ENCODE measurements around the gene ETNPPL.

GRCh38 chr4:108695062-108695461 lies 67.8 kb downstream of the ETNPPL start:
- TF ChIP-seq EZH2phosphoT487 (conservative IDR thresholded peaks at IDR 0.05; ENCODE audit: low read length) = no peak
- TF ChIP-seq, protein P1, sequence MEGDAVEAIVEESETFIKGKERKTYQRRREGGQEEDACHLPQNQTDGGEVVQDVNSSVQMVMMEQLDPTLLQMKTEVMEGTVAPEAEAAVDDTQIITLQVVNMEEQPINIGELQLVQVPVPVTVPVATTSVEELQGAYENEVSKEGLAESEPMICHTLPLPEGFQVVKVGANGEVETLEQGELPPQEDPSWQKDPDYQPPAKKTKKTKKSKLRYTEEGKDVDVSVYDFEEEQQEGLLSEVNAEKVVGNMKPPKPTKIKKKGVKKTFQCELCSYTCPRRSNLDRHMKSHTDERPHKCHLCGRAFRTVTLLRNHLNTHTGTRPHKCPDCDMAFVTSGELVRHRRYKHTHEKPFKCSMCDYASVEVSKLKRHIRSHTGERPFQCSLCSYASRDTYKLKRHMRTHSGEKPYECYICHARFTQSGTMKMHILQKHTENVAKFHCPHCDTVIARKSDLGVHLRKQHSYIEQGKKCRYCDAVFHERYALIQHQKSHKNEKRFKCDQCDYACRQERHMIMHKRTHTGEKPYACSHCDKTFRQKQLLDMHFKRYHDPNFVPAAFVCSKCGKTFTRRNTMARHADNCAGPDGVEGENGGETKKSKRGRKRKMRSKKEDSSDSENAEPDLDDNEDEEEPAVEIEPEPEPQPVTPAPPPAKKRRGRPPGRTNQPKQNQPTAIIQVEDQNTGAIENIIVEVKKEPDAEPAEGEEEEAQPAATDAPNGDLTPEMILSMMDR (IDR thresholded peaks at IDR 0.05; ENCODE audit: insufficient read depth, low read length, poor library complexity, severe bottlenecking) = no peak

Data from SU-DHL-6 (cell line).